Measurements from ENCODE around the gene ULK4. TPM values are rescaled to one million over a fixed set of nuclear protein-coding genes. Genes with fewer than 3 reads are reported as not detected.
"Not testable (repeated sequence)": the region's sequence is repeated elsewhere in the genome, so short reads cannot be mapped to it uniquely, and the experiment has no call there.

Gene ULK4
- total RNA-seq, 1 donor: 42.5 TPM

DNA sequence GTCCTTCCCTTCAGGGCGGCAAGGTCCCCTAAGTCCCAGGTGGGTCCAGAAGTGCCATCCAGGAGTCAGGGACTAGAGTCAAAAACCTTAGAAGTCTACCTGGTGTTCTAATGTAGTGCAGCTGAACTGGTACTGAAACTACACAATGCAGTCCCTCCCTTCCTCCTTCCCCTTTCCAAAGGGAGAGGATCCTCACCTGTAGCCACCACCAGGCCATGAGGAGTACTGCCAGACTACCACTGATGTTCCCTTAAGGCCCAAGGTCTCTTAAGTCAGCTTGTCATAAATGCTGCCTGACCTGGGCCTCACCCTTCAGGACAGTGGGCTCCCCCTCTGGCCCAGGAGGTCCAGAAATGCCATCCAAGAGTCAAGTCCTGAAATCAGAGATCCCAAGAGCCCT lies 98.9 kb downstream of the ULK4 start:
- no peaks in the 10 kb centered on the region for H3K27me3 ChIP-seq (ENCODE audit: insufficient read depth, low read length)
- no peaks in the 10 kb centered on the region for H3K4me1 ChIP-seq (ENCODE audit: insufficient read depth, low read length)
- H3K4me3 ChIP-seq (ENCODE audit: low read length): no peak overlapping the region
- H3K9me3 ChIP-seq (ENCODE audit: low read depth, low read length): no peaks in the 10 kb centered on the region

DNA sequence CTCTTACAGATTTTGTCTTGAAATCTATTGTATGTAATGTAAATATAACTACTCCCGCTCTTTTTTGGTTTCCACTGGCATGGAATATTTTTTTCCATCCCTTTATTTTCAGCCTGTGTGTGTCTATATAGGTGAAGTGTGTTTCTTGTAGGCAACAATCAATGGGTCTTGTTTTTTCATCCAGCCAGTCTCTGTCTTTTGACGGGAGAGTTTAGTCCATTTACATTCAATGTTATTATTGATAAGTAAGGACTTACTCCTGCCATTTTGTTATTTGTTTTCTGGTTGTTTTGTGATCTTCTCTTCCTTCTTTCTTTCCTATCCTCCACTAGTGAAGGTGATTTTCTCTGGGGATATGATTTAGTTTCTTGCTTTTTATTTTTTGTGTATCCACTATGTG lies 101.4 kb downstream of the ULK4 start:
- not testable (repeated sequence) for H3K9me3 ChIP-seq (ENCODE audit: low read depth, low read length); H3K4me3 ChIP-seq (ENCODE audit: low read length); H3K27me3 ChIP-seq (ENCODE audit: insufficient read depth, low read length); H3K4me1 ChIP-seq (ENCODE audit: insufficient read depth, low read length)

DNA sequence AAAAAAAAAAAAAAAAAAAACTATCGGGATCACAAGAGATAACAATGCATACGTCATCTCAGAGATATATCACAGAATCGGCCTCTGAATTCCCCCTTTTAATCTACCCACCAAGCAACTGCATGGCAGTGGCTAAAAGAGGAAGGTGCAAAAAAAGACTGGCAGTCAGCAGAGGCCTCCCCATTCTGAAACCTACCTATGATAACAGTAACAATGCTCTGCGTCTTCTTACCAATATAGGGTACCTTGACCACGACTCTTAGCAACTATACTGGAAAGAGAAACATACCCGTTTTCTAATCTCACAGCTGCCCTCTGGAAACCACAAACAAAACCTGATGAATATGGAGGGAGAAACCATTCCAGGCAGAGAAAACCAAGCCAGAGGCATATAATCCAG lies 106.9 kb downstream of the ULK4 start:
- Histone ChIP-seq H3K4me1 (ENCODE audit: insufficient read depth, low read length) (no peaks in the 10 kb centered on the region), H3K27me3 (ENCODE audit: insufficient read depth, low read length) (no peaks in the 10 kb centered on the region), H3K9me3 (ENCODE audit: low read depth, low read length) (no peaks in the 10 kb centered on the region), H3K4me3 (ENCODE audit: low read length) (no peak overlapping the region)

- Histone ChIP-seq H3K4me1 (ENCODE audit: insufficient read depth, low read length) (no peaks in the 10 kb centered on the region), H3K4me3 (ENCODE audit: low read length) (no peak overlapping the region), H3K9me3 (ENCODE audit: low read depth, low read length) (no peaks in the 10 kb centered on the region), H3K27me3 (ENCODE audit: insufficient read depth, low read length) (no peaks in the 10 kb centered on the region)
Measured at GRCh38 chr3:41853540-41854196, 108.2 kb downstream of the ULK4 start.

- H3K4me1 ChIP-seq (ENCODE audit: insufficient read depth, low read length): no peaks in the 10 kb centered on the region
- H3K4me3 ChIP-seq (ENCODE audit: low read length): no peak overlapping the region
- H3K9me3 ChIP-seq (ENCODE audit: low read depth, low read length): no peaks in the 10 kb centered on the region
Measured at GRCh38 chr3:41848753-41849574, 112.9 kb downstream of the ULK4 start.

GRCh38 chr3:41847679-41848078 lies 114.2 kb downstream of the ULK4 start:
- H3K4me1 ChIP-seq (ENCODE audit: insufficient read depth, low read length): no peaks in the 10 kb centered on the region
- no peaks in the 10 kb centered on the region for H3K9me3 ChIP-seq (ENCODE audit: low read depth, low read length)
- H3K4me3 ChIP-seq (ENCODE audit: low read length): no peak overlapping the region
- no peaks in the 10 kb centered on the region for H3K27me3 ChIP-seq (ENCODE audit: insufficient read depth, low read length)

More at GRCh38 chr3:41848753-41849574, 112.9 kb downstream of the ULK4 start:
- H3K27me3 ChIP-seq (ENCODE audit: insufficient read depth, low read length): no peaks in the 10 kb centered on the region

GRCh38 chr3:41846850-41847249 lies 115.1 kb downstream of the ULK4 start:
- Histone ChIP-seq H3K27me3 (ENCODE audit: insufficient read depth, low read length) (no peaks in the 10 kb centered on the region), H3K4me1 (ENCODE audit: insufficient read depth, low read length) (no peaks in the 10 kb centered on the region), H3K4me3 (ENCODE audit: low read length) (no peak overlapping the region), H3K9me3 (ENCODE audit: low read depth, low read length) (no peaks in the 10 kb centered on the region)

- Histone ChIP-seq H3K4me1 (ENCODE audit: insufficient read depth, low read length) (no peaks in the 10 kb centered on the region), H3K27me3 (ENCODE audit: insufficient read depth, low read length) (no peaks in the 10 kb centered on the region), H3K9me3 (ENCODE audit: low read depth, low read length) (no peaks in the 10 kb centered on the region), H3K4me3 (ENCODE audit: low read length) (no peak overlapping the region)
Measured at GRCh38 chr3:41845826-41846225, 116.1 kb downstream of the ULK4 start.

DNA sequence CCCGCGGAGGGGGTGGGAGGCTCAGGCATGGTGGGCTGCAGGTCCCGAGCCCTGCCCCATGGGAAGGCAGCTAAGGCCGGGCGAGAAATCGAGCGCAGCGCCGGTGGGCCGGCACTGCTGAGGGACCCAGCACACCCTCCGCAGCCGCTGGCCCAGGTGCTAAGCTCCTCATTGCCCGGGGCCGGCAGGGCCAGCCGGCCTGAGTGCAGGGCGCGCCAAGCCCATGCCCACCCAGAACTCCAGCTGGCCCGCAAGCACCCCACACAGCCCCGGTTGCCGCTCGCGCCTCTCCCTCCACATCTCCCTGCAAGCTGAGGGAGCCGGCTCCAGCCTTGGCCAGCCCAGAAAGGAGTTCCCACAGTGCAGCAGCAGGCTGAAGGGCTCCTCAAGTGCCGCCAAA lies 117.6 kb downstream of the ULK4 start:
- not testable (repeated sequence) for H3K27me3 ChIP-seq (ENCODE audit: insufficient read depth, low read length); H3K9me3 ChIP-seq (ENCODE audit: low read depth, low read length); H3K4me3 ChIP-seq (ENCODE audit: low read length)

GRCh38 chr3:41840936-41841668 lies 120.8 kb downstream of the ULK4 start:
- not testable (repeated sequence) for H3K4me3 ChIP-seq (ENCODE audit: low read length); H3K4me1 ChIP-seq (ENCODE audit: insufficient read depth, low read length); H3K9me3 ChIP-seq (ENCODE audit: low read depth, low read length); H3K27me3 ChIP-seq (ENCODE audit: insufficient read depth, low read length)

More for the DNA sequence above, 117.6 kb downstream of the ULK4 start:
- H3K4me1 ChIP-seq (ENCODE audit: insufficient read depth, low read length): not testable (repeated sequence)

- H3K9me3 ChIP-seq (ENCODE audit: low read depth, low read length): no peaks in the 10 kb centered on the region
- H3K4me3 ChIP-seq (ENCODE audit: low read length): no peak overlapping the region
- H3K27me3 ChIP-seq (ENCODE audit: insufficient read depth, low read length): no peaks in the 10 kb centered on the region
- H3K4me1 ChIP-seq (ENCODE audit: insufficient read depth, low read length): no peaks in the 10 kb centered on the region
Measured at GRCh38 chr3:41836360-41837134, 125.4 kb downstream of the ULK4 start.

GRCh38 chr3:41833628-41834027 lies 128.3 kb downstream of the ULK4 start:
- no peak overlapping the region for H3K4me3 ChIP-seq (ENCODE audit: low read length)
- no peaks in the 10 kb centered on the region for H3K27me3 ChIP-seq (ENCODE audit: insufficient read depth, low read length)
- no peaks in the 10 kb centered on the region for H3K4me1 ChIP-seq (ENCODE audit: insufficient read depth, low read length)
- no peaks in the 10 kb centered on the region for H3K9me3 ChIP-seq (ENCODE audit: low read depth, low read length)

- Histone ChIP-seq H3K27me3 (ENCODE audit: insufficient read depth, low read length) (no peaks in the 10 kb centered on the region), H3K4me3 (ENCODE audit: low read length) (no peak overlapping the region), H3K9me3 (ENCODE audit: low read depth, low read length) (no peaks in the 10 kb centered on the region), H3K4me1 (ENCODE audit: insufficient read depth, low read length) (no peaks in the 10 kb centered on the region)
Measured at GRCh38 chr3:41819236-41819635, 142.7 kb downstream of the ULK4 start.

GRCh38 chr3:41808618-41809017 lies 153.3 kb downstream of the ULK4 start:
- H3K4me1 ChIP-seq (ENCODE audit: insufficient read depth, low read length): no peaks in the 10 kb centered on the region
- no peaks in the 10 kb centered on the region for H3K9me3 ChIP-seq (ENCODE audit: low read depth, low read length)
- H3K4me3 ChIP-seq (ENCODE audit: low read length): no peak overlapping the region
- H3K27me3 ChIP-seq (ENCODE audit: insufficient read depth, low read length): no peaks in the 10 kb centered on the region

DNA sequence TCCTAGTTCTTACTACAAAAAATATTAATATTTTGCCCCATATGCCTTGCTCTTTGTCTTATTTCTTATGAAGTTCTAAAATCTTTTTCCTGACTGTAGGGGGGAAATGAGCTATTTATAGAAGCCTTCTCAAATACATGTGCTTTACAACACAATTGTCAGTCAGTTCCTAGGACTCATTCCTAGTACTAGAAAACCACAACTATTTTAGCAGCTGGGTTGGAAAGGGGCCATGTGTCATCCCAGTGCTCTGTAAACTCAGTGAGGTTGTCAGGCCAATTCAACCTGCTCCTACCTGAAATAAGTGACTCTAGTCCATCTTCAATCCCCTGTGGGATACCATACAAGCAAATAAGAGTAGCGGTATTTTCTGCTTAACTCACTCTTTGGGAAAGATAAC lies 153.8 kb downstream of the ULK4 start:
- no peaks in the 10 kb centered on the region for H3K9me3 ChIP-seq (ENCODE audit: low read depth, low read length)

More for the DNA sequence above, 153.8 kb downstream of the ULK4 start:
- Histone ChIP-seq H3K27me3 (ENCODE audit: insufficient read depth, low read length) (no peaks in the 10 kb centered on the region), H3K4me3 (ENCODE audit: low read length) (no peak overlapping the region), H3K4me1 (ENCODE audit: insufficient read depth, low read length) (no peaks in the 10 kb centered on the region)

Measured in mononuclear cell (primary cell).